GM11168 (cell line): ENCODE data around the gene CACNA1C.

Experiments used
- in situ Hi-C: fragments of 300-500 bp; cut with MboI; formaldehyde crosslinking; loops from one replicate; pipeline ENCODE4 v1.12.0; 2022; ENCODE audit warnings: low sequenced_read_pairs; ENCODE audit not compliant: unreplicated experiment

Gene CACNA1C

GRCh38 chr12:2265461-2266167, 212.8 kb downstream of the CACNA1C start:
- in situ Hi-C loops = no loop called here

GRCh38 chr12:2266666-2267620, 214.2 kb downstream of the CACNA1C start:
- in situ Hi-C loops = no loop called here

- in situ Hi-C loops = no loop called here
Observed at GRCh38 chr12:2267703-2268470, 215.1 kb downstream of the CACNA1C start.

- in situ Hi-C loops = no loop called here
Observed at GRCh38 chr12:2268471-2269286, 215.9 kb downstream of the CACNA1C start.

GRCh38 chr12:2270846-2271245, 218.1 kb downstream of the CACNA1C start:
- in situ Hi-C loops = no loop called here

GRCh38 chr12:2271961-2272360, 219.2 kb downstream of the CACNA1C start:
- in situ Hi-C loops = no loop called here

GRCh38 chr12:2273288-2273687, 220.5 kb downstream of the CACNA1C start:
- in situ Hi-C loops = no loop called here

- in situ Hi-C loops = no loop called here
Observed at GRCh38 chr12:2273751-2274150, 221.0 kb downstream of the CACNA1C start.

- in situ Hi-C loops = no loop called here
Observed at GRCh38 chr12:2274733-2275132, 221.9 kb downstream of the CACNA1C start.

- in situ Hi-C loops = no loop called here
Observed at GRCh38 chr12:2276288-2277033, 223.7 kb downstream of the CACNA1C start.

GRCh38 chr12:2277492-2278155, 224.8 kb downstream of the CACNA1C start:
- in situ Hi-C loops = no loop called here

GRCh38 chr12:2281446-2281845, 228.7 kb downstream of the CACNA1C start:
- in situ Hi-C loops = no loop called here

- in situ Hi-C loops = no loop called here
Observed at GRCh38 chr12:2282318-2282717, 229.5 kb downstream of the CACNA1C start.

- in situ Hi-C loops = no loop called here
Observed at GRCh38 chr12:2283480-2283879, 230.7 kb downstream of the CACNA1C start.

GRCh38 chr12:2283916-2284315, 231.1 kb downstream of the CACNA1C start:
- in situ Hi-C loops = no loop called here

GRCh38 chr12:2284321-2284813, 231.6 kb downstream of the CACNA1C start:
- in situ Hi-C loops = no loop called here

GRCh38 chr12:2284857-2285256, 232.1 kb downstream of the CACNA1C start:
- in situ Hi-C loops = no loop called here

GRCh38 chr12:2285462-2285861, 232.7 kb downstream of the CACNA1C start:
- in situ Hi-C loops = no loop called here
